Fibroblast of skin of left biceps (primary cell): ENCODE results near the gene FBXO9.
"Not testable (repeated sequence)": the region's sequence is repeated elsewhere in the genome, so short reads cannot be mapped to it uniquely, and the experiment has no call there.

Experiments
- DNase-seq, 2 experiments: peaks; one replicate each; pipeline ENCODE4 v3.0.0-alpha.2; 2013; ENCODE audit warnings: low read depth in 2 of 2

The FBXO9 gene

GRCh38 chr6:53045891-53046673 lies 19.1 kb upstream of the FBXO9 start:
- DNase-seq: no peak

DNA sequence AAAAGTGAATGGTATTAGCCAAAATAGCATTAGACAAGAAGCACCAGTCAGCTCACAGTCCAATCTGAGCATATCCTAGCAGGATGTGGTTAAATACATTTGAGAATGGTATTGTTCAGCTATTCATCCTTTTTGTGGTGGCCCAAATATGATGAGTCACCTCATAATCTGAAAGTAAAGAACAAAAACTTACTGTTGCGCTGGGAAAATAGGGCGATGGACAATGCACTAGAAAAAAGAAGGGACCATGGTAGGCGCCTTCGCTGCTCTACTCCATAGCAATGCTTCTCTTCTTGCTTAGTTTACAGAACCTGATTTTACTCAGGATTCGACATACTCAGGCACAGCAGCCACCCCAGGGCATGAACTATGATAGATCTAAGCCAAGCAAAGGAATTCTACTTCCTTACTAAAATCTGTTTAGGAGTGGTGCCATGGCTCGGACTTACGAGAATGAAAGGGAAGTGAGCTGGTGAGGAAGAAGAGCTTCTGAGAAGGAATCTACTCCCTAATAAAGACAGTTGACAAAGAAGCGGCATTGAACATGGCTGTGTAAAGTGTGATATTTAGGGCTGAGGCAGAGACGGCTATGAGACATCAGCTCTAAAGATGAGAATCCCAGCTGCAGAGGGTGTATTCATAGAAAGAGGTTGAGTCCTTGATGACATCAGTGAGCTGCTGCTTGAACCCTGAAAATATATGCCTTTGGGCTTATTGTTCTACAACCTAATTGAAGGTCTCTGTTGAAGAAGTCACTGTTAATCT lies 16.6 kb upstream of the FBXO9 start:
- DNase-seq: peak; percentile 75 to 78

GRCh38 chr6:53049415-53049814 lies 15.8 kb upstream of the FBXO9 start:
- no peak for DNase-seq

GRCh38 chr6:53052152-53052551 lies 13.1 kb upstream of the FBXO9 start:
- DNase-seq: not testable (repeated sequence)

- DNase-seq: no peak
Measured at GRCh38 chr6:53054532-53054931, 10.7 kb upstream of the FBXO9 start.

- no peak for DNase-seq
Measured at GRCh38 chr6:53055873-53056272, 9.3 kb upstream of the FBXO9 start.

GRCh38 chr6:53056273-53056672 lies 8.9 kb upstream of the FBXO9 start:
- no peak for DNase-seq

DNA sequence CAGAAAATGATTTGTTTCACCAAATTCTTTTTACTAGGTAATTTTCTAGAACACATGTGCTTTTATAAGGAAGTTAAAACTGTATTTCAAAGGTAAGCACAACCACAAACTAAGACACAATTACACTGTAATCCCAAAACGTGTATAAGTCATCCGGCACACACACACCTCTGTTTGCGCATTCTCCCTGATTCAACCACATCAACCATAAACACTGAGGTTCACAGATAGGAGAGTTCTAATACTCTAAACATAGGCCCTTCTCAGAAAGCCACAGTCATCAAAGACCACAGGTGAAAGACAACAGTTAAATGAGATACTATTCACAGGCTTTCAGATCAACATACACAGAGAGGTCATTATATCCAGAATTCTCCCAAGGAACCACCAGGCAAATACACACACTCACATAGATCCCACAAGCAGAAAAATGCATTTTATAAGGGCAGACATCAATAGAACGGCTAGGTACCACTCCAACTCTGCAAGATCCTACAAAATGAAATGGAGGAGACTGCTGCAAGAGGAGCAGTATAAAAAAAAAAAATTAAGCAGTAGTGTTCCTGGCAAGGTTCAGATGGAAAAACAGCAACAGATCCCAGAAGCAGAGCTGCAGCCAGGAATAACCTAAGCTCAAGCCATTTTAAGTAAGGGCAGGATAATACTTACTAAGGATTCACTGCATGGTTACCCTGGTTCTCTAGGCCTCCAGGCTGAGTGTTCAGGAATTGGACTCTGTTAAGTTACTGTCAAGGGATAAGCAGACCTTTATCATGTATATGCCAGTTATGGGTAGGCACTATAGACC lies 6.6 kb upstream of the FBXO9 start:
- DNase-seq: no peak

DNA sequence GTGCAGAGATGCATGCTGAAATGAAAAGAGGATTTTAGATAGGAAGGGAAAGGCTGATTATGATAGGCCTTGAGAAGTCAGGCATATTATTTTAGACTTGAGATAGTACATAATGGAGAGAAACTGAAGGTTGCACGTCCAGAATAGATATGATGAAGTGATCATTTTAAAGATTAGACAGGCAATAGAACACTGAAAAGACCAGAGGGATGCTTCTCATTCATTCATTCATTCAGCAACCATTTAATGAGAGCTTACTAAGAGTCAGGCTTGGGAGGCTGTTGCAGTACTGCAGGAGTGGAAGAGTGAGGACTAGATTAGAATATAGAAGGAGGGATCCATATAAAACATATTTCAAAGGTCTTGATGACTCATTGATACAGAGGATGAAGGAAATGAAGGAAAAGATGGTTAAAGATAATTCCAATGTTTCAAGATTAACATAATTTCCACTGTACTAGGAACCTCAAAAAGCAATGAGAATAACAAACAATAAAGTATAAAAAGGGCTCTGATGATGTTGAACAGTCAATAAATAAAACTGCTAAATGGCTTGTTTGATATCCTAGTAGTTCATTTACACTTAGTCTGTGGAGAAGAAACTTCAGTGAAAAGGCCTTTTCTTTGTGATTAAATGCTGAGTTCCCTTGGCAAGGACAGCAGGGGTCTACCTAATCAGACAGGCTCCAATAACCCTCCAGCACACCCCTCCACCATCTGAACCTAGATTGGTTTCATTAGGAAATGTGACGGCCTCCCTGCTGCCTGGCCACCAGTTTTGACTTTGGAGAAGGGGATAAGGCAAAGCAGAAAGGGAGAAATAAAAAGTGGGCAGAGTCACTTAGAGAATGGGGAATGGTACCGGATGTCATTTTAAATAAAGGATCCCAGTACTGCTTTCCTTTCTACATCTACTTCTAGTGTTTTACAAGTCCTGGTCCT lies 5.3 kb upstream of the FBXO9 start:
- no peak for DNase-seq

- no peak for DNase-seq
Measured at GRCh38 chr6:53062169-53062539, 3.0 kb upstream of the FBXO9 start.

GRCh38 chr6:53064255-53064654 lies 949 bp upstream of the FBXO9 start:
- DNase-seq: not testable (repeated sequence)

DNA sequence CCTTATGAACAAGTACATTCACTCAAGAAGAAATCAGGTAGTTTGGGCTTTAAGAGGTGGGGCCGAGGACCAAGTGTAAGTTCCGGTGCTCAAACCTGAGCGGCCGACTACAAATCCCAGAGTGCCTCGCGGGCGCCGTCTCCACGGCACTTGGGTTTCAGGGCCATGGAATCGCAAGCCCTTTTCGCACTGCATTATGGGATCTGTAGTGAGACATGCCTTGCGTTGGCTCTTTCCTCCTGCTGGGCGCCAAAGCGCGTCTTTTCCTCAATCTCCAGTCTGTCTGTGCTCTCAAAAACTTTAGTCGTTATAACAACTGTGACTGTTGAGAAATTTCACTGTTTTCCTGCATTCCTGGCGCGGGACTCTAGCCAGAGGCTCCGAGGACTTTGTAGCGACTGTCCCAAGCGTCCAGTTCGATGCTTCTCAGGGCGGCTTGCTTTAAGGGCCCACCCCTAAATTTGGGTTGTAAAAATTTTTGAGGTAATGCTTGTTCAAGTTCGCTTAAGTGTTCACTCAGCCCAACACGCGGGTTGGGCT lies 408 bp upstream of the FBXO9 start:
- peak; percentile 87 for DNase-seq

DNA sequence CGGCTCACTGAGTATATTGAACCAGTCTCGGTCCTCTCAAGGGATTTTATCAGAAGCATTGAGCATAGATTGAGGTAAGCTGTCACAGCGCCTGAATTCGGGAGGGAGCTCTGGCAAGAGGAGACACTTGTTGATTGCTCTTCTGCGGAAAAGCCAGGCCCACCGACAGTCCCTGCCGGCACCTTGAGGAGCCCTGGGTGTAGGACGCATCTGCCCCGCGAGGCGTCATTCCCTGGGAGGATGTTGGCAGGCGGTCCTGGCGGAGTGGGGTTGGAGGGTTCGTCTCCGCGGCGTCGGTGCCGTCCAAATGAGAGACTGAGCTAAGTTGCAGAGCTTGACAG lies 843 bp downstream of the FBXO9 start:
- DNase-seq: no peak

DNA sequence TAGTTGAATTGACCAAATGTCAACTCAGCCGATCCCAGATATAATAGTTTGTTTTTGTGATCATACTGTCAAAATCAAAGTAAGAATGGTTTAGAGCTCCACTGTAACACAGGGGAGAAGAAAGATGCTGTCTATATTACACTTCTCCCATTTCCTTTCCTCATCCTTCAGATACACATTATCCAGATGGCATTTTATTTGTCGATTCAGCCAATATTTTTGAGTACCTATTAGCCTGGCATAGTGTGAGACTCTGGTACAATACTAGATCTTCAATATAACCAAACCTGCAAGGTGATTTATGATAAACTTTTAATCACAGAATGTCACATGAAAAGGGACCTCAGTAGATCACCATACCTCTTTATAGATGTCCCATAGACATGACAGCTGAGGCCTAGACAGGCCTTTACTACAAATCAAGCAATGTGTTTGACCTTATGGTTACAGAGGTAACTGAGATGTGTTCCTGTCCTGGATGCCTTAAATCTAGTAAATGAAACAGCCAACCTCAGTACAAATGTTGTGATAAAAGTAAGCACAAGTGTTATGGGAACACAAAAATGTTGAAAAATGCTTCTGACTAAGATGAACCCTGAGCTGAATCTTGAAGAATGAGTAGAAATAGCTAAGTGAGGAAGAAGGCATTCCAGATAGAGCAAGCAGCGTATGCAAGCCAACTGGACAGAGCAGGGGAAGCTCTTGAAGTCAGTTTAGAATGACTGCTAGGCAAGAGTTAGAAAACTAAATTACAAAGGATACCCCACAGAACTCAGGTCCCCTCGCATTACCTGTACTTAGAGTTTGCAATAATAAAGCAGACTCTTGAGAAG lies 1.9 kb downstream of the FBXO9 start:
- DNase-seq: no peak

DNA sequence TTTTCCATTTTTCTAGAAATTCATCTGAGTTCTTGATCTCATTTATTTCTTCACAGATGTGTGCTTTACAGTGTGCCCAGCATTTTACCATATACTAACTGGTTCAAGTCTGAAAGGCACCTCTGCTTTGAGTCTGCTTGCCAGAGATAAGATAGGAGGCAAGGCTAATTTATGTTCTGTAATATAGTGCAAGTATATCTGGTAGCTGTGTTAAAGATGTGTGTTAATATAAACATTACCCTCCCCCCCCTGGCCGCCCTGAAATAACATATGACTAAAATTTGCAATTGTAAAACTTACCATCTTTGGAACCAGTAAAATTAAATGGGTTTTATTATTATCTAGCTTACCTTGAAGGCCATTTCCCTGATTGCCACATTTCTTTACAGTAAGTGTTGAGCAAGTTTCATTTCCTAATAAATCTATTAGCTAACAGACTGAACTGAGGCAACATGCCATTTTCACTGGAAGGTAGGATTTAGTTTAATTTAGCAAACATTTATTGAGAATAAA lies 2.7 kb downstream of the FBXO9 start:
- no peak for DNase-seq

GRCh38 chr6:53069427-53069826 lies 4.2 kb downstream of the FBXO9 start:
- no peak for DNase-seq

- no peak for DNase-seq
Measured at GRCh38 chr6:53070806-53071205, 5.6 kb downstream of the FBXO9 start.

GRCh38 chr6:53074347-53074746 lies 9.1 kb downstream of the FBXO9 start:
- DNase-seq: no peak

GRCh38 chr6:53080813-53081212 lies 15.6 kb downstream of the FBXO9 start:
- DNase-seq: no peak

DNA sequence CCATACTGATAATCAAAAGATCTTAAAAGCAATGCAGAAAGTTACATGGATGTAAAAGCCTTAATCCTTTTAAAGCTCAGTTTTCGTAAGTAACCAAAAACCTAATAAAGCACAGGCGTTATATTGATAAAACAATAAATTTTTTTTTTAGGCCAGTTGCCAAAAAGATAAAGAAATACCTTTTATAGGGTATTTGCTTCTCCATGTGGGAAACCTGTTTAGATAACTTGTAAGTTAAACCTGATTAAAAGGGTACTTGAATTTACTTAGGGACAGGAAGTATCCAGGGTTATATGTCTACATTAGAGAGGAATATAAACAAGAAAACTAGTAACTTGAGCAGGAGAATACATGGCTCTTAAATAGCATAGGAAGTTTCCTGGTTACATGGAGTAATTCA lies 21.1 kb downstream of the FBXO9 start:
- DNase-seq: no peak
